HG03039 (cell line): Measurements from ENCODE around the gene STIP1.
"Not testable (repeated sequence)": the region's sequence is repeated elsewhere in the genome, so short reads cannot be mapped to it uniquely, and the experiment has no call there.

Experiments used
- ATAC-seq: cut with Tn5 transposase; IDR thresholded peaks from one replicate; pipeline ENCODE4 v1.9.1; 2021; ENCODE audit warnings: mild to moderate bottlenecking, moderate library complexity; ENCODE audit not compliant: unreplicated experiment

The STIP1 gene

GRCh38 chr11:64157631-64158394, 28.2 kb upstream of the STIP1 start:
- no peak for ATAC-seq

- no peak for ATAC-seq
Observed at GRCh38 chr11:64161037-64161436, 24.9 kb upstream of the STIP1 start.

- not testable (repeated sequence) for ATAC-seq
Observed at GRCh38 chr11:64162769-64163168, 23.2 kb upstream of the STIP1 start.

GRCh38 chr11:64163951-64164350, 22.0 kb upstream of the STIP1 start:
- ATAC-seq, result no peak

- ATAC-seq, result no peak
Observed at GRCh38 chr11:64164392-64165312, 21.3 kb upstream of the STIP1 start.

GRCh38 chr11:64165481-64165841, 20.5 kb upstream of the STIP1 start:
- ATAC-seq, result no peak

- ATAC-seq, result no peak
Observed at GRCh38 chr11:64165842-64166635, 19.9 kb upstream of the STIP1 start, which contains the start of gene MACROD1. MACROD1 (minus strand) TSS chr11:64166113; CDS start chr11:64165994, 119 bp downstream.

- no peak for ATAC-seq
Observed at GRCh38 chr11:64170419-64170818, 15.6 kb upstream of the STIP1 start.

- ATAC-seq, result no peak
Observed at GRCh38 chr11:64173616-64174355, 12.2 kb upstream of the STIP1 start.

GRCh38 chr11:64176751-64177150, 9.2 kb upstream of the STIP1 start:
- ATAC-seq, result no peak

GRCh38 chr11:64178203-64178602, 7.8 kb upstream of the STIP1 start:
- no peak for ATAC-seq

- ATAC-seq, result no peak
Observed at GRCh38 chr11:64178951-64179639, 6.9 kb upstream of the STIP1 start.

GRCh38 chr11:64180891-64181290, 5.1 kb upstream of the STIP1 start:
- ATAC-seq, result no peak

- no peak for ATAC-seq
Observed at GRCh38 chr11:64181506-64182411, 4.2 kb upstream of the STIP1 start.

GRCh38 chr11:64183890-64184289, 2.1 kb upstream of the STIP1 start:
- ATAC-seq, result no peak

- peak; percentile 16 for ATAC-seq
Observed at GRCh38 chr11:64185175-64185692, 737 bp upstream of the STIP1 start.

- peak; percentile 0 for ATAC-seq
Observed at GRCh38 chr11:64186492-64187165, 658 bp downstream of the STIP1 start.

GRCh38 chr11:64192434-64192833, 6.5 kb downstream of the STIP1 start:
- ATAC-seq, result no peak
